HCT116 (cell line): ENCODE results near the gene BBLN.

Experiments
- CEBPB ChIP-seq: IDR thresholded peaks from 2 replicates; pipeline ENCODE4 v1.6.1; 2012; ENCODE audit warnings: low read depth
- CTCF ChIP-seq, 3 experiments: fragments of 200-600 bp in 1 of 3; sonication (generic) in 1 of 3; IDR thresholded peaks in 2 of 3; conservative IDR thresholded peaks in 1 of 3; 2 replicates each; pipeline ENCODE4 v1.5.1; 2012 to 2017; ENCODE audit warnings: low read depth in 2 of 3, low read length in 2 of 3, antibody characterized with exemption in 1 of 3, borderline replicate concordance in 1 of 3, control low read depth in 1 of 3, mild to moderate bottlenecking in 1 of 3, mixed read lengths in 1 of 3, mixed run types in 1 of 3, moderate library complexity in 1 of 3; ENCODE audit not compliant: insufficient read depth in 1 of 3
- EZH2 ChIP-seq: fragments of 200-600 bp; sonication (generic); IDR thresholded peaks from 2 replicates; pipeline ENCODE4 v1.6.1; 2017; ENCODE audit warnings: antibody characterized with exemption, mixed run types
- FOSL1 ChIP-seq: IDR thresholded peaks from 2 replicates; pipeline ENCODE4 v1.6.1; 2012; ENCODE audit warnings: low read depth
- MAX ChIP-seq: IDR thresholded peaks from 2 replicates; pipeline ENCODE4 v1.6.1; 2012
- POLR2A ChIP-seq: IDR thresholded peaks from 2 replicates; pipeline ENCODE4 v1.7.0; 2011; ENCODE audit warnings: borderline replicate concordance; ENCODE audit not compliant: insufficient read depth, insufficient read length; ENCODE audit errors: extremely low read depth
- YY1 ChIP-seq: IDR thresholded peaks from 2 replicates; pipeline ENCODE4 v1.6.1; 2011; ENCODE audit warnings: low read length, low read depth, moderate library complexity, mild to moderate bottlenecking; ENCODE audit not compliant: insufficient replicate concordance; ENCODE audit errors: extremely low read depth

GRCh38 chr9:128175102-128175563, 15.1 kb downstream of the BBLN start:
- TF ChIP-seq MAX: no peak
- no peak for TF ChIP-seq CTCF (IDR thresholded peaks at IDR 0.05 in 2 of 3, conservative IDR thresholded peaks at IDR 0.05 in 1 of 3; ENCODE audit: borderline replicate concordance in 1 of 3, insufficient read depth in 1 of 3, low read depth in 2 of 3, low read length in 2 of 3)
- TF ChIP-seq EZH2: no peak
- TF ChIP-seq FOSL1: no peak
- TF ChIP-seq CEBPB: no peak
- TF ChIP-seq POLR2A: no peak
- no peak for TF ChIP-seq YY1
